NOMO-1 (cell line): Measurements from ENCODE around the gene A3GALT2.
A peak's percentile ranks its signal among the peaks of the same experiment; 100 is the strongest.

ENCODE experiments used
- DNase-seq, 2 experiments: peaks; one replicate each; lab custom pipeline; 2025; ENCODE audit not compliant: unreplicated experiment in 2 of 2; lab: John Stamatoyannopoulos, UW

Gene A3GALT2

GRCh38 chr1:33350611-33351280 is 29.8 kb upstream of the A3GALT2 start:
- no peak for DNase-seq

GRCh38 chr1:33349778-33350610 is 29.1 kb upstream of the A3GALT2 start:
- peak; percentile 83 to 86 for DNase-seq

- peak; percentile 7 to 30 for DNase-seq
Observed at GRCh38 chr1:33349081-33349759, 28.3 kb upstream of the A3GALT2 start.

GRCh38 chr1:33348676-33349080 is 27.8 kb upstream of the A3GALT2 start:
- DNase-seq: no peak

GRCh38 chr1:33348194-33348593 is 27.3 kb upstream of the A3GALT2 start:
- no peak for DNase-seq

GRCh38 chr1:33347650-33347992 is 26.7 kb upstream of the A3GALT2 start:
- DNase-seq: no peak

- DNase-seq: no peak
Observed at GRCh38 chr1:33346927-33347649, 26.2 kb upstream of the A3GALT2 start.

- DNase-seq: no peak
Observed at GRCh38 chr1:33346533-33346926, 25.6 kb upstream of the A3GALT2 start.

- DNase-seq: no peak
Observed at GRCh38 chr1:33344896-33345560, 24.1 kb upstream of the A3GALT2 start.

- DNase-seq: no peak
Observed at GRCh38 chr1:33343539-33343938, 22.6 kb upstream of the A3GALT2 start.

GRCh38 chr1:33342041-33342723 is 21.3 kb upstream of the A3GALT2 start:
- no peak for DNase-seq

- no peak for DNase-seq
Observed at GRCh38 chr1:33341190-33341589, 20.3 kb upstream of the A3GALT2 start.

GRCh38 chr1:33339413-33339812 is 18.5 kb upstream of the A3GALT2 start:
- no peak for DNase-seq

- peak; percentile 80 to 97 for DNase-seq
Observed at GRCh38 chr1:33338440-33339211, 17.7 kb upstream of the A3GALT2 start.

GRCh38 chr1:33338048-33338439 is 17.1 kb upstream of the A3GALT2 start:
- DNase-seq: no peak

GRCh38 chr1:33337441-33337840 is 16.5 kb upstream of the A3GALT2 start:
- no peak for DNase-seq

GRCh38 chr1:33336580-33336979 is 15.7 kb upstream of the A3GALT2 start:
- no peak for DNase-seq

- peak; percentile 23 to 67 for DNase-seq
Observed at GRCh38 chr1:33335020-33335419, 14.1 kb upstream of the A3GALT2 start.

- DNase-seq: no peak
Observed at GRCh38 chr1:33334081-33334552, 13.2 kb upstream of the A3GALT2 start.
